ENCODE data around the gene NPC1. TPM values are rescaled to one million over a fixed set of nuclear protein-coding genes. Genes with fewer than 3 reads are reported as not detected.

NPC1 gene
- total and polyA plus RNA-seq, 2 donors (not counting 3 experiments of a cell fraction or from before 2014, with no cell fraction given) = 40.6 to 45.2 TPM

DNA sequence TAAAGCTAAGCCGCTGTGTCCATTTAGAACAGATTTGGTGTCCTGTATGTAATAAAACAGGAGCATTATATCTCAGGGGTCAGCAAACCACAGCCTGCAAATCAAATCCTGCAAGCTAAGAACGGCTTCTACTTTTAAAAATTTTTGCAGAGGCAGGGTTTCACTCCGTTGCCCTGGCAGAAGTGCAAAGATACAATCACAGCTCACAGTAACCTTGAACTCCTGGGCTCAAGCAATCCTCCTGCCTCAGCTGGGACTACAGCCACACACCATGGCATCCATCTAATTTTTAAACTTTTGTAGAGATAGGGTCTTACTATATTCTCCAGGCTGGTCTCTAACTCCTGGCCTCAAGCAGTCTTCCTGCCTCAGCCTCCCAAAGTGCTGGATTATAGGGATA lies 28.6 kb upstream of the NPC1 start:
- Histone ChIP-seq H3K9ac (replicated peaks; ENCODE audit: extremely low read depth, insufficient read depth, low read length) (no peak overlapping the region), H3K4me2 (ENCODE audit: insufficient read depth, low read length) (no peak overlapping the region), H3K79me2 (ENCODE audit: control insufficient read depth, insufficient read depth, low read length) (no peaks in the 10 kb centered on the region), H4K20me1 (replicated peaks; ENCODE audit: control insufficient read depth, extremely low read depth, insufficient read depth, low read length) (no peaks in the 10 kb centered on the region), H3K27me3 (ENCODE audit: control insufficient read depth in 2 of 2, insufficient read depth in 2 of 2, low read length in 2 of 2) (peaks cover 2 to 6% of the 10 kb centered on the region in 2 experiments), H2AFZ (ENCODE audit: low read depth, low read length) (no peak overlapping the region), H3K9me1 (replicated peaks; ENCODE audit: control insufficient read depth, extremely low read depth, insufficient read depth, low read length) (no peaks in the 10 kb centered on the region), H3K27ac (ENCODE audit: insufficient read depth, low read depth, low read length) (no peak overlapping the region), H3K4me3 (replicated peaks in 1 of 3; ENCODE audit: insufficient read depth in 1 of 3, low read depth in 1 of 3, low read length in 3 of 3) (no peak overlapping the region), H3K4me1 (ENCODE audit: control insufficient read depth, extremely low read depth, insufficient read depth, low read length) (peaks cover 6% of the 10 kb centered on the region), H3K36me3 (ENCODE audit: control insufficient read depth in 2 of 2, extremely low read depth in 1 of 2, insufficient read depth in 2 of 2, low read length in 2 of 2) (no peaks in the 10 kb centered on the region), H3K9me3 (replicated peaks; ENCODE audit: control insufficient read depth, insufficient read depth, low read length) (no peaks in the 10 kb centered on the region)
- dilution Hi-C loops (cut with MboI; ENCODE audit: extremely low pct_ligation_motif_present, low sequenced_read_pairs) (loop anchor here (25.0 kb wide), 1 partner anchor 497 kb away; no protein-coding TSS in a partner anchor), intact Hi-C loops (cut with micrococcal nuclease) (no loop called here)
- no TSS peak for BruUV-seq (replicated peaks)
- TF ChIP-seq MYC (IDR thresholded peaks at IDR 0.05; ENCODE audit: low read depth, low read length) (no peak), GATA2 (IDR thresholded peaks at IDR 0.05; ENCODE audit: insufficient read depth, insufficient read length, low read depth, low read length) (no peak), FOS (IDR thresholded peaks at IDR 0.05; ENCODE audit: borderline replicate concordance, insufficient read depth, low read length) (no peak), POLR2A (IDR thresholded peaks at IDR 0.05; ENCODE audit: low read depth, low read length) (no peak), EZH2 (IDR thresholded peaks at IDR 0.05; ENCODE audit: borderline replicate concordance, low read depth, low read length, severe bottlenecking) (no peak), POLR2AphosphoS5 (IDR thresholded peaks at IDR 0.05; ENCODE audit: insufficient read depth, low read depth, low read length) (no peak), JUN (IDR thresholded peaks at IDR 0.05; ENCODE audit: borderline replicate concordance, insufficient read depth, insufficient read length, low read depth) (no peak)
- TF ChIP-seq, protein P1, sequence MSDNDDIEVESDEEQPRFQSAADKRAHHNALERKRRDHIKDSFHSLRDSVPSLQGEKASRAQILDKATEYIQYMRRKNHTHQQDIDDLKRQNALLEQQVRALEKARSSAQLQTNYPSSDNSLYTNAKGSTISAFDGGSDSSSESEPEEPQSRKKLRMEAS (IDR thresholded peaks at IDR 0.05; ENCODE audit: insufficient read depth, insufficient read length) = no peak
- TF ChIP-seq, protein P2, sequence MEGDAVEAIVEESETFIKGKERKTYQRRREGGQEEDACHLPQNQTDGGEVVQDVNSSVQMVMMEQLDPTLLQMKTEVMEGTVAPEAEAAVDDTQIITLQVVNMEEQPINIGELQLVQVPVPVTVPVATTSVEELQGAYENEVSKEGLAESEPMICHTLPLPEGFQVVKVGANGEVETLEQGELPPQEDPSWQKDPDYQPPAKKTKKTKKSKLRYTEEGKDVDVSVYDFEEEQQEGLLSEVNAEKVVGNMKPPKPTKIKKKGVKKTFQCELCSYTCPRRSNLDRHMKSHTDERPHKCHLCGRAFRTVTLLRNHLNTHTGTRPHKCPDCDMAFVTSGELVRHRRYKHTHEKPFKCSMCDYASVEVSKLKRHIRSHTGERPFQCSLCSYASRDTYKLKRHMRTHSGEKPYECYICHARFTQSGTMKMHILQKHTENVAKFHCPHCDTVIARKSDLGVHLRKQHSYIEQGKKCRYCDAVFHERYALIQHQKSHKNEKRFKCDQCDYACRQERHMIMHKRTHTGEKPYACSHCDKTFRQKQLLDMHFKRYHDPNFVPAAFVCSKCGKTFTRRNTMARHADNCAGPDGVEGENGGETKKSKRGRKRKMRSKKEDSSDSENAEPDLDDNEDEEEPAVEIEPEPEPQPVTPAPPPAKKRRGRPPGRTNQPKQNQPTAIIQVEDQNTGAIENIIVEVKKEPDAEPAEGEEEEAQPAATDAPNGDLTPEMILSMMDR (IDR thresholded peaks at IDR 0.05; ENCODE audit: extremely low read depth in 1 of 2, insufficient read depth in 1 of 2, low read depth in 1 of 2, low read length in 2 of 2) = no peak
- ChIA-PET POLR2A (interaction anchor here (0.6 kb wide), 1 partner anchor 524 kb away, joined by 3 read pairs; the partner anchor contains the start of gene CABYR), CTCF (interaction anchor here (0.9 to 8.0 kb wide), 5 partner anchors 12 to 105 kb away, joined by 3 to 34 read pairs (median 3); no protein-coding TSS in a partner anchor)
- FAIRE-seq (no peak), DNase-seq (ENCODE audit: low read depth, low spot score) (no peak)

All from endothelial cell of umbilical vein (primary cell).